ENCODE measurements around the gene MAP1LC3A.

The MAP1LC3A gene

DNA sequence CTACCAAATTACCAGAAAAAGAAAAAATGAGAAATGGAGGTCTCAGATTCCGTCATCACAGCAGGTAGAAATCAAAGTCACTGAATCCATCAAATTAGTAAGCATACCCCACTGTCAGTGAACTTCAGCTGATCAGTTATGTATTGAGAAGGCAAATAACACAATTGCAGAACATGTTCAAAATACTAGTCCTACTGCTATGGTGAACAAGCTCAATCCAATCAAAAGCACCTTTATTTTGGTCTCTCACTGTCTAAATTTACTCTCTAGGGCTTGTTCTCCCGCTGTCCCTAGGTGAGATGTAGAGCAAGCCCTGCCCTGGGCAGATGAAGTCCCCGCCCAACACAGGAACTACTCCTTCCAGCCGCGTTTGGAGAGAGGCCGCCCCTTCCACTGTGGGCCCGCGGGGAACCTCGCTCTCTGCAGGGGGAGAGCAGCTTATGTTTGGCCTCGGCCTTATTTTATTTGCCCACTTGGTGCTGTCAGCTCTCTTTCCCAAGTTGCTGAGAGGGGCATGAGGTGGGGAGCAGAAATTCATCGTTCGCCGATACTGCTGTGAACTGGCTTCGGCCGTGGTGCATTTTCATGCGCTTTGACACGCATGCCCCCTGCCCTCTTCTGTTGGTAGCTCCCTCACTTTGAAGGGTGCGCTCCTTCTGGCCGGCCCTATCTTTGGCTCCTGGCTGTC is 14.3 kb upstream of the MAP1LC3A start:
- no peak for TF ChIP-seq OSR1 (CRISPR knock-in tag; IDR thresholded peaks at IDR 0.05)
- TF ChIP-seq PPARA (CRISPR knock-in tag; IDR thresholded peaks at IDR 0.05; ENCODE audit: borderline replicate concordance) = no peak
- no peak for TF ChIP-seq ZC3H10 (CRISPR knock-in tag; IDR thresholded peaks at IDR 0.05)
- no peak for TF ChIP-seq BACH2 (CRISPR knock-in tag; IDR thresholded peaks at IDR 0.05; ENCODE audit: borderline replicate concordance)
- TF ChIP-seq ZNF565 (CRISPR knock-in tag; conservative IDR thresholded peaks at IDR 0.05; ENCODE audit: low read depth) = no peak
- no peak for ATAC-seq

GRCh38 chr20:34546751-34547181 is 11.8 kb upstream of the MAP1LC3A start:
- ATAC-seq = no peak
- no peak for TF ChIP-seq RARB (CRISPR knock-in tag; IDR thresholded peaks at IDR 0.05)
- TF ChIP-seq SNAI2 (CRISPR knock-in tag; IDR thresholded peaks at IDR 0.05) = no peak
- TF ChIP-seq PPARA (CRISPR knock-in tag; IDR thresholded peaks at IDR 0.05; ENCODE audit: borderline replicate concordance) = no peak

GRCh38 chr20:34547844-34548613 is 10.5 kb upstream of the MAP1LC3A start:
- no peak for ATAC-seq
- TF ChIP-seq ZFP3 (CRISPR knock-in tag; IDR thresholded peaks at IDR 0.05) (no peak), ZNF565 (CRISPR knock-in tag; conservative IDR thresholded peaks at IDR 0.05; ENCODE audit: low read depth) (no peak), OSR1 (CRISPR knock-in tag; IDR thresholded peaks at IDR 0.05) (no peak), PPARA (CRISPR knock-in tag; IDR thresholded peaks at IDR 0.05; ENCODE audit: borderline replicate concordance) (no peak), PATZ1 (CRISPR knock-in tag; IDR thresholded peaks at IDR 0.05; ENCODE audit: borderline replicate concordance) (no peak), TCF4 (CRISPR knock-in tag; IDR thresholded peaks at IDR 0.05; ENCODE audit: borderline replicate concordance) (no peak), BACH2 (CRISPR knock-in tag; IDR thresholded peaks at IDR 0.05; ENCODE audit: borderline replicate concordance) (no peak), POU6F1 (CRISPR knock-in tag; IDR thresholded peaks at IDR 0.05; ENCODE audit: borderline replicate concordance, low read depth) (no peak), ZFP30 (CRISPR knock-in tag; IDR thresholded peaks at IDR 0.05) (no peak), ARNTL (CRISPR knock-in tag; IDR thresholded peaks at IDR 0.05; ENCODE audit: borderline replicate concordance, low read depth) (no peak), TOX (CRISPR knock-in tag; IDR thresholded peaks at IDR 0.05; ENCODE audit: borderline replicate concordance) (no peak), SNAI2 (CRISPR knock-in tag; IDR thresholded peaks at IDR 0.05) (no peak), ZC3H10 (CRISPR knock-in tag; IDR thresholded peaks at IDR 0.05) (no peak)
- TF ChIP-seq, protein P1, sequence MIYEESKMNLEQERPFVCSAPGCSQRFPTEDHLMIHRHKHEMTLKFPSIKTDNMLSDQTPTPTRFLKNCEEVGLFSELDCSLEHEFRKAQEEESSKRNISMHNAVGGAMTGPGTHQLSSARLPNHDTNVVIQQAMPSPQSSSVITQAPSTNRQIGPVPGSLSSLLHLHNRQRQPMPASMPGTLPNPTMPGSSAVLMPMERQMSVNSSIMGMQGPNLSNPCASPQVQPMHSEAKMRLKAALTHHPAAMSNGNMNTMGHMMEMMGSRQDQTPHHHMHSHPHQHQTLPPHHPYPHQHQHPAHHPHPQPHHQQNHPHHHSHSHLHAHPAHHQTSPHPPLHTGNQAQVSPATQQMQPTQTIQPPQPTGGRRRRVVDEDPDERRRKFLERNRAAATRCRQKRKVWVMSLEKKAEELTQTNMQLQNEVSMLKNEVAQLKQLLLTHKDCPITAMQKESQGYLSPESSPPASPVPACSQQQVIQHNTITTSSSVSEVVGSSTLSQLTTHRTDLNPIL (CRISPR knock-in tag; IDR thresholded peaks at IDR 0.05; ENCODE audit: low read depth) = no peak

DNA sequence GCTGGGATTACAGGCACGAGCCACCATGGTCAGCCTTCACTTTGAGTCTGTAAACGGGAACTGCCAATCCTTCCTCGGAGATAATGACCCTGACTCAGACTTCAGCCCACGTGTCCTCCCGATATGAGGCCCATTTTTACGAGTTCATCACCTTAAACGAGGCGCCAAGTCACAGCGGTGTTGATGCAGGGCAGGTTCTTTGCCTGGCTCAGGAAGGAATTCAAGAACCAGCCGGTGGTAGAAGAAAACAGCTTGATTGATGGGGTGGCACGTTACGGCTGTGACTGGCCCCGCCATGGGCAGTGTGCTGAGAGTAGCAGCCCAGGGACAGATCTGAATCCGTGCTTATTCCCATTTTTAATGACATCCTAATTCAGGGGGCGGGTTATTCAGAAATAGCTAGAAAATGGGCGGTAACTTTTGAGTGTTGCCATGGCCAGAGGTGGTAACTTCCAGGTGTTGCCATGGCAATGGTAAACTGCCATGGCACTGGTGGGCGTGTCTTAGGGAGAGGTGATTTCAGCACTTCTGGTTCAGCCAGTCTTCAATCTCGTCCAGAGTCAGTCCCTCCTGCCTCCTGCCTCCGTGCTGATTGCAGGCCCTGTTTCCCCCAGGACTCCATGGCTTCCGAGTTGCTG is 9.1 kb upstream of the MAP1LC3A start:
- no peak for TF ChIP-seq ZNF565 (CRISPR knock-in tag; conservative IDR thresholded peaks at IDR 0.05; ENCODE audit: low read depth)
- no peak for TF ChIP-seq ZC3H10 (CRISPR knock-in tag; IDR thresholded peaks at IDR 0.05)
- no peak for TF ChIP-seq ESRRG (CRISPR knock-in tag; IDR thresholded peaks at IDR 0.05)
- TF ChIP-seq TCF4 (CRISPR knock-in tag; IDR thresholded peaks at IDR 0.05; ENCODE audit: borderline replicate concordance) = no peak
- TF ChIP-seq ZNF70 (CRISPR knock-in tag; IDR thresholded peaks at IDR 0.05) = no peak
- ATAC-seq = no peak

DNA sequence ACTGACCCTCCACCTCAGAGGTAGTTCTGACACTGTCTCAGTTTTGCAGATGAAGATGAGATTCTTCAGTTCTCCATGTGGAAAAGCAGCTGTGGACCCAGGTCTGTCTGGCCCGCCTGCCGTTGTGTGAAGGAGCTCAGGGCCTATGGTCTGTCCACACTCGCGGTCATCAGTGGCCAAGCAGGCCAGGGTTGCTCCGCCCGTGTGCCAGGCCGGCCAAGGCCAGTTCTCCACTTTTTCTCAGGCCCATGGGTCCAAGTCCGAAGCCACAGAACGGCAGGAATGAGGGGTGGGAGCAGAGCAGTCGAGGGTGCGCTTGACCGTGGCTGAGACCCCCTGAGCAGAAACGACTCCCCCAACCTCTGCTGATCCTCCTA is 8.6 kb upstream of the MAP1LC3A start:
- no peak for ATAC-seq
- TF ChIP-seq ZNF70 (CRISPR knock-in tag; IDR thresholded peaks at IDR 0.05) = no peak
- no peak for TF ChIP-seq PPARA (CRISPR knock-in tag; IDR thresholded peaks at IDR 0.05; ENCODE audit: borderline replicate concordance)
- TF ChIP-seq OSR1 (CRISPR knock-in tag; IDR thresholded peaks at IDR 0.05) = no peak
- TF ChIP-seq, protein P2, sequence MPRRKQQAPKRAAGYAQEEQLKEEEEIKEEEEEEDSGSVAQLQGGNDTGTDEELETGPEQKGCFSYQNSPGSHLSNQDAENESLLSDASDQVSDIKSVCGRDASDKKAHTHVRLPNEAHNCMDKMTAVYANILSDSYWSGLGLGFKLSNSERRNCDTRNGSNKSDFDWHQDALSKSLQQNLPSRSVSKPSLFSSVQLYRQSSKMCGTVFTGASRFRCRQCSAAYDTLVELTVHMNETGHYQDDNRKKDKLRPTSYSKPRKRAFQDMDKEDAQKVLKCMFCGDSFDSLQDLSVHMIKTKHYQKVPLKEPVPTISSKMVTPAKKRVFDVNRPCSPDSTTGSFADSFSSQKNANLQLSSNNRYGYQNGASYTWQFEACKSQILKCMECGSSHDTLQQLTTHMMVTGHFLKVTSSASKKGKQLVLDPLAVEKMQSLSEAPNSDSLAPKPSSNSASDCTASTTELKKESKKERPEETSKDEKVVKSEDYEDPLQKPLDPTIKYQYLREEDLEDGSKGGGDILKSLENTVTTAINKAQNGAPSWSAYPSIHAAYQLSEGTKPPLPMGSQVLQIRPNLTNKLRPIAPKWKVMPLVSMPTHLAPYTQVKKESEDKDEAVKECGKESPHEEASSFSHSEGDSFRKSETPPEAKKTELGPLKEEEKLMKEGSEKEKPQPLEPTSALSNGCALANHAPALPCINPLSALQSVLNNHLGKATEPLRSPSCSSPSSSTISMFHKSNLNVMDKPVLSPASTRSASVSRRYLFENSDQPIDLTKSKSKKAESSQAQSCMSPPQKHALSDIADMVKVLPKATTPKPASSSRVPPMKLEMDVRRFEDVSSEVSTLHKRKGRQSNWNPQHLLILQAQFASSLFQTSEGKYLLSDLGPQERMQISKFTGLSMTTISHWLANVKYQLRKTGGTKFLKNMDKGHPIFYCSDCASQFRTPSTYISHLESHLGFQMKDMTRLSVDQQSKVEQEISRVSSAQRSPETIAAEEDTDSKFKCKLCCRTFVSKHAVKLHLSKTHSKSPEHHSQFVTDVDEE (CRISPR knock-in tag; IDR thresholded peaks at IDR 0.05) = no peak
- TF ChIP-seq CSRNP3 (CRISPR knock-in tag; IDR thresholded peaks at IDR 0.05) = no peak
- TF ChIP-seq GLIS3 (CRISPR knock-in tag; IDR thresholded peaks at IDR 0.05) = no peak
- TF ChIP-seq POU6F1 (CRISPR knock-in tag; IDR thresholded peaks at IDR 0.05; ENCODE audit: borderline replicate concordance, low read depth) = no peak
- no peak for TF ChIP-seq TCF4 (CRISPR knock-in tag; IDR thresholded peaks at IDR 0.05; ENCODE audit: borderline replicate concordance)
- no peak for TF ChIP-seq TOX (CRISPR knock-in tag; IDR thresholded peaks at IDR 0.05; ENCODE audit: borderline replicate concordance)
